WTC11 (cell line): Measurements from ENCODE around the gene GDA. TPM values are rescaled to one million over a fixed set of nuclear protein-coding genes. Genes with fewer than 3 reads are reported as not detected.
A peak's percentile ranks its signal among the peaks of the same experiment; 100 is the strongest.

Experiments used
- ATAC-seq: fragments of 200-7000 bp; cut with Tn5 transposase; 2 replicates; pipeline ENCODE4 v1.10.0; 2021; ENCODE audit warnings: mild to moderate bottlenecking, moderate library complexity
- CTCF ChIA-PET: fragments of 300-600 bp; sonication (Branson Sonifier 250); formaldehyde crosslinking; loops from one replicate; lab custom pipeline; 2021; ENCODE audit warnings: antibody characterized with exemption; lab: Charles Lee
- POLR2A ChIA-PET: fragments of 350-600 bp; sonication (Branson Sonifier 250); formaldehyde crosslinking; loops from one replicate; lab custom pipeline; 2021; ENCODE audit warnings: antibody characterized with exemption; lab: Charles Lee
- DNase-seq: peaks from one replicate; pipeline ENCODE4 v3.0.0; 2021; ENCODE audit warnings: low spot score
- H3K27ac Mint-ChIP-seq: 2 replicates; pipeline ENCODE4 v1.8.0; 2021; ENCODE audit warnings: mixed read lengths
- H3K27me3 Mint-ChIP-seq: 2 replicates; pipeline ENCODE4 v1.8.0; 2021; ENCODE audit warnings: low read depth, mild to moderate bottlenecking, moderate library complexity, mixed read lengths
- H3K36me3 Mint-ChIP-seq: 2 replicates; pipeline ENCODE4 v1.8.0; 2021; ENCODE audit warnings: mixed read lengths
- H3K4me1 Mint-ChIP-seq: 2 replicates; pipeline ENCODE4 v1.8.0; 2022; ENCODE audit warnings: mixed read lengths
- H3K4me3 Mint-ChIP-seq: 2 replicates; pipeline ENCODE4 v1.8.0; 2021; ENCODE audit warnings: mild to moderate bottlenecking, moderate library complexity, mixed read lengths
- H3K9me3 Mint-ChIP-seq: 2 replicates; pipeline ENCODE4 v1.8.0; 2021; ENCODE audit warnings: mixed read lengths
- FOXK1 ChIP-seq: sonication (generic); formaldehyde crosslinking; IDR thresholded peaks from 2 replicates; pipeline ENCODE4 v1.8.0; 2022; ENCODE audit warnings: mild to moderate bottlenecking, moderate library complexity, missing genetic modification reagents
- MXD4 ChIP-seq: fragments of 250-450 bp; sonication (Bioruptor Pico); IDR thresholded peaks from 2 replicates; pipeline ENCODE4 v1.8.0; 2021; ENCODE audit warnings: mild to moderate bottlenecking, moderate library complexity, borderline replicate concordance
- NFATC4 ChIP-seq: fragments of 250-450 bp; sonication (Bioruptor Pico); IDR thresholded peaks from 2 replicates; pipeline ENCODE4 v1.9.0; 2021; ENCODE audit warnings: mild to moderate bottlenecking
- NFYB ChIP-seq: sonication (generic); formaldehyde crosslinking; conservative IDR thresholded peaks from 2 replicates; pipeline ENCODE4 v1.8.0; 2022; ENCODE audit warnings: low read depth, missing genetic modification reagents
- NR2C2 ChIP-seq: sonication (generic); formaldehyde crosslinking; IDR thresholded peaks from 2 replicates; pipeline ENCODE4 v1.8.0; 2022; ENCODE audit warnings: mild to moderate bottlenecking, missing genetic modification reagents
- NR3C1 ChIP-seq: sonication (generic); formaldehyde crosslinking; conservative IDR thresholded peaks from 2 replicates; pipeline ENCODE4 v1.8.1; 2023; ENCODE audit warnings: low read depth, mild to moderate bottlenecking, missing genetic modification reagents
- RELA ChIP-seq: sonication (generic); formaldehyde crosslinking; IDR thresholded peaks from 2 replicates; pipeline ENCODE4 v1.8.1; 2022; ENCODE audit warnings: missing genetic modification reagents, mild to moderate bottlenecking, borderline replicate concordance
- ZNF121 ChIP-seq: sonication (generic); formaldehyde crosslinking; IDR thresholded peaks from 2 replicates; pipeline ENCODE4 v1.8.0; 2023; ENCODE audit warnings: missing genetic modification reagents
- ZNF219 ChIP-seq: sonication (generic); formaldehyde crosslinking; IDR thresholded peaks from 2 replicates; pipeline ENCODE4 v1.8.0; 2023; ENCODE audit warnings: missing genetic modification reagents, mild to moderate bottlenecking, borderline replicate concordance
- ZNF512 ChIP-seq: sonication (generic); formaldehyde crosslinking; IDR thresholded peaks from 2 replicates; pipeline ENCODE4 v1.8.1; 2022; ENCODE audit warnings: missing genetic modification reagents, borderline replicate concordance
- ZNF671 ChIP-seq: fragments of 250-450 bp; sonication (Bioruptor Pico); IDR thresholded peaks from 2 replicates; pipeline ENCODE4 v1.8.0; 2021; ENCODE audit warnings: mild to moderate bottlenecking
- ZSCAN18 ChIP-seq: fragments of 250-450 bp; sonication (Bioruptor Pico); IDR thresholded peaks from 2 replicates; pipeline ENCODE4 v2.1.2; 2022; ENCODE audit warnings: mild to moderate bottlenecking, moderate library complexity
- total RNA-seq: library from RNA; stranded (reverse); gene quantifications from 3 replicates; pipeline ENCODE4 v1.2.3, GENCODE V29; 2021
- TF ChIP-seq, protein P1 (sequence below): sonication (generic); formaldehyde crosslinking; IDR thresholded peaks from 2 replicates; pipeline ENCODE4 v1.8.1; 2022; ENCODE audit warnings: mild to moderate bottlenecking, missing genetic modification reagents, moderate library complexity, borderline replicate concordance
- TF ChIP-seq, protein P2 (sequence below): sonication (generic); formaldehyde crosslinking; IDR thresholded peaks from 2 replicates; pipeline ENCODE4 v1.8.1; 2023; ENCODE audit warnings: mild to moderate bottlenecking, missing genetic modification reagents

GDA gene
- total RNA-seq, 1 experiment from 2014 or later: 0.68 TPM

DNA sequence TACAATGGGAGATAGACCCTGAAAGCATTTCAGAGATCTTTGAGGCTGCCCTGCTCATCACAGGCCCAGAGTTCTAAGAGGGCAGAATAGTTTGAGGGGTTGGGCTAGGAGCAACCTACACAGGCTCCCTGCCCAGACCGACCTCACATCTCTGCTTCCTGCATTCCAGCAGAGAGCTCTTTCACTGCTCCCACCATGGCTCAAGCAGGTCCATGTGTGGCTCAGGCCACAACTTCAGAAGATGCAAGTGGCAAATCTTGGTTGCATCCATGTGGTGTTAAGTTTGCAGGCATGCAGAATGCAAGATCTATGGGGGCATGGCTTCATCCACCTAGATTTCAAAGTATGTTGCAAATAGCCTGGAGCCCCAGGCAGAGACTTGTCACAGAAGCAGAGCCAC lies 39.0 kb downstream of the GDA start:
- Mint-ChIP-seq H3K4me3 (no peak overlapping the region), H3K36me3 (peaks cover 5% of the 10 kb centered on the region), H3K4me1 (no peaks in the 10 kb centered on the region), H3K27me3 (no peaks in the 10 kb centered on the region), H3K9me3 (peaks cover 11% of the 10 kb centered on the region), H3K27ac (no peak overlapping the region)
- ChIA-PET POLR2A (no interaction called here), CTCF (interaction anchor here (1.0 kb wide), 1 partner anchor 15 kb away, joined by 3 read pairs; no protein-coding TSS in a partner anchor)
- DNase-seq (no peak), ATAC-seq (peak; percentile 34; the same call in 1 of the 2 replicates)
- no peak for TF ChIP-seq NFATC4 (CRISPR knock-in tag)
- TF ChIP-seq ZNF219 (CRISPR knock-in tag): no peak
- no peak for TF ChIP-seq ZNF512
- no peak for TF ChIP-seq NFYB (CRISPR knock-in tag)
- TF ChIP-seq ZSCAN18: no peak

DNA sequence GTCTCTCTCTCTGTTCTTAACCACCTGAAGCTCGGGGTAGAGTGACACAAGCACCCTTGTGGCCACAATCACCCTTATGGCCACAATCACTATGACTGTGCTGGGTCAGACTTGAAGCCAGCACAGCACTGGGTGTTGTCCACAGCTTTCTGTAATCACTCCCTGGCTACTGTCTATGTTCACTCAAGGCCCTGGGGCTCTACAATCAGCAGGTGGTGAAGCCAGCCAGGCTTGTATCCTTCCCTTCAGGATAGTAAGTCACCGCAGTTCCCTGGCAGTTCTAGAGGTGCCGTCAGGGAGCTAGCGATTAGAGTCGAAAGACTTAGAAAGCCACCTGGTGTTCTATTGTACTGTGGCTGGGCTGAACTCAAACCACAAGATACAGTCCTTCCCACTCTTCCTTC lies 44.2 kb downstream of the GDA start:
- CTCF ChIA-PET: interaction anchor here (0.6 to 2.6 kb wide), 4 partner anchors 9 to 154 kb away, joined by 3 to 11 read pairs (median 4); partner anchors contain the start of gene GDA
- H3K4me3 Mint-ChIP-seq: no peak overlapping the region
- TF ChIP-seq NR3C1 (CRISPR knock-in tag) (no peak), ZNF512 (no peak), ZNF219 (CRISPR knock-in tag) (no peak), RELA (CRISPR knock-in tag) (no peak), NR2C2 (CRISPR knock-in tag) (no peak), ZNF121 (CRISPR knock-in tag) (no peak)
- H3K27me3 Mint-ChIP-seq: no peaks in the 10 kb centered on the region
- POLR2A ChIA-PET: no interaction called here
- no peak overlapping the region for H3K27ac Mint-ChIP-seq
- no peaks in the 10 kb centered on the region; the same call in 1 of the 2 replicates for H3K9me3 Mint-ChIP-seq
- no peaks in the 10 kb centered on the region for H3K36me3 Mint-ChIP-seq
- H3K4me1 Mint-ChIP-seq: peaks cover 3% of the 10 kb centered on the region
- DNase-seq: peak; percentile 17
- ATAC-seq: peak; percentile 78

DNA sequence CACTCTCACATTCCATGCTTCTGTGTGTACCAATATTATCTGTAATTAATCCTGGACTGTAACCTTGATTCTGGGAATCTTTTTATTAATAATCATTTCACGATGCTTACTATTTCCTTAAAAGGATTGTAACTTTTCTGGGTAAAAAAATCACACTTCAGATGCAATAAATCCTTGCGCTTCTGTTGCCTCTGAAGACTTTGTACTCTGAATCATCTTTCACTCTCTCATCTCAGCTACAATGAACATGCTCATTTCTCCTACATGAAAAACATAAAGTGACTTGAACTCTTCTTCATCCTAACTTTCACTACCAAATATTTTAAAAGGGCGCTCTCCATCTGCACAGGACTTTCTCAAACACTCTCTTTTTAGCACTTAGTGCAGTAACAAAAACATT lies 50.0 kb downstream of the GDA start:
- no peak for ATAC-seq
- H3K9me3 Mint-ChIP-seq: no peaks in the 10 kb centered on the region; the same call in 1 of the 2 replicates
- TF ChIP-seq MXD4 (CRISPR knock-in tag) (no peak), ZNF671 (CRISPR knock-in tag) (no peak), FOXK1 (no peak)
- TF ChIP-seq, protein P1, sequence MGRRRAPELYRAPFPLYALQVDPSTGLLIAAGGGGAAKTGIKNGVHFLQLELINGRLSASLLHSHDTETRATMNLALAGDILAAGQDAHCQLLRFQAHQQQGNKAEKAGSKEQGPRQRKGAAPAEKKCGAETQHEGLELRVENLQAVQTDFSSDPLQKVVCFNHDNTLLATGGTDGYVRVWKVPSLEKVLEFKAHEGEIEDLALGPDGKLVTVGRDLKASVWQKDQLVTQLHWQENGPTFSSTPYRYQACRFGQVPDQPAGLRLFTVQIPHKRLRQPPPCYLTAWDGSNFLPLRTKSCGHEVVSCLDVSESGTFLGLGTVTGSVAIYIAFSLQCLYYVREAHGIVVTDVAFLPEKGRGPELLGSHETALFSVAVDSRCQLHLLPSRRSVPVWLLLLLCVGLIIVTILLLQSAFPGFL (CRISPR knock-in tag): no peak
- TF ChIP-seq, protein P2, sequence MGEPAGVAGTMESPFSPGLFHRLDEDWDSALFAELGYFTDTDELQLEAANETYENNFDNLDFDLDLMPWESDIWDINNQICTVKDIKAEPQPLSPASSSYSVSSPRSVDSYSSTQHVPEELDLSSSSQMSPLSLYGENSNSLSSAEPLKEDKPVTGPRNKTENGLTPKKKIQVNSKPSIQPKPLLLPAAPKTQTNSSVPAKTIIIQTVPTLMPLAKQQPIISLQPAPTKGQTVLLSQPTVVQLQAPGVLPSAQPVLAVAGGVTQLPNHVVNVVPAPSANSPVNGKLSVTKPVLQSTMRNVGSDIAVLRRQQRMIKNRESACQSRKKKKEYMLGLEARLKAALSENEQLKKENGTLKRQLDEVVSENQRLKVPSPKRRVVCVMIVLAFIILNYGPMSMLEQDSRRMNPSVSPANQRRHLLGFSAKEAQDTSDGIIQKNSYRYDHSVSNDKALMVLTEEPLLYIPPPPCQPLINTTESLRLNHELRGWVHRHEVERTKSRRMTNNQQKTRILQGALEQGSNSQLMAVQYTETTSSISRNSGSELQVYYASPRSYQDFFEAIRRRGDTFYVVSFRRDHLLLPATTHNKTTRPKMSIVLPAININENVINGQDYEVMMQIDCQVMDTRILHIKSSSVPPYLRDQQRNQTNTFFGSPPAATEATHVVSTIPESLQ (CRISPR knock-in tag): no peak
- H3K27me3 Mint-ChIP-seq: no peaks in the 10 kb centered on the region; the same call in 1 of the 2 replicates
- no peak for DNase-seq
- no peaks in the 10 kb centered on the region for H3K36me3 Mint-ChIP-seq
- H3K27ac Mint-ChIP-seq: no peak overlapping the region
- H3K4me1 Mint-ChIP-seq: peaks cover 3% of the 10 kb centered on the region; the same call in 1 of the 2 replicates
- no peak overlapping the region for H3K4me3 Mint-ChIP-seq
- POLR2A ChIA-PET: no interaction called here
- CTCF ChIA-PET: interaction anchor here (1.2 to 1.3 kb wide), 2 partner anchors 160 to 161 kb away, joined by 3 to 4 read pairs; no protein-coding TSS in a partner anchor
